Measurements from ENCODE around the gene SURF1. TPM values are rescaled to one million over a fixed set of nuclear protein-coding genes. Genes with fewer than 3 reads are reported as not detected.

The SURF1 gene
- total and polyA plus RNA-seq, 9 of the 15 experiments (the other 6 are each of a cell fraction or from before 2014, with no cell fraction given): 16.1 to 31.3 (median 20.9) TPM

- TF ChIP-seq CBX2 (IDR thresholded peaks at IDR 0.05; ENCODE audit: insufficient read depth, low read length, poor library complexity, severe bottlenecking): no peak
- TF ChIP-seq SMARCE1 (IDR thresholded peaks at IDR 0.05): peak; percentile 21; the same call in 1 of the 2 replicates
- TF ChIP-seq TCF3 (CRISPR knock-in tag; IDR thresholded peaks at IDR 0.05): no peak
- no peak for TF ChIP-seq ZNF174 (CRISPR knock-in tag; IDR thresholded peaks at IDR 0.05)
- TF ChIP-seq EHMT2 (IDR thresholded peaks at IDR 0.05): peak; percentile 79
- TF ChIP-seq PTBP1 (IDR thresholded peaks at IDR 0.05; ENCODE audit: low read depth, low read length): no peak
- peak; percentile 19; the same call in 1 of the 2 replicates for TF ChIP-seq PHF8 (IDR thresholded peaks at IDR 0.05; ENCODE audit: borderline replicate concordance, low read length)
- TF ChIP-seq HLTF (IDR thresholded peaks at IDR 0.05): no peak
- 0 out of 4 replicates have a peak, but pooled peaks of 1 of the 2 experiments have one; percentile 22 for TF ChIP-seq MLLT1 (IDR thresholded peaks at IDR 0.05)
- peak; percentile 45 to 56 for TF ChIP-seq RAD21 (CRISPR knock-in tag; conservative IDR thresholded peaks at IDR 0.05 in 1 of 2, IDR thresholded peaks at IDR 0.05 in 1 of 2)
- TF ChIP-seq RBFOX2 (IDR thresholded peaks at IDR 0.05; ENCODE audit: low read depth, low read length): peak; percentile 65
- peak; percentile 38; the same call in 1 of the 2 replicates for TF ChIP-seq SMC3 (conservative IDR thresholded peaks at IDR 0.05; ENCODE audit: insufficient read depth, low read depth, low read length)
- peak; percentile 84 for TF ChIP-seq POLR2AphosphoS2 (IDR thresholded peaks at IDR 0.05; ENCODE audit: low read length)
- TF ChIP-seq NFXL1 (CRISPR knock-in tag; IDR thresholded peaks at IDR 0.05): no peak
- TF ChIP-seq MCM7 (IDR thresholded peaks at IDR 0.05): no peak
- peak in 1 of 2 experiments; percentile 11; a peak in 1 of 4 replicates for TF ChIP-seq ZMIZ1 (IDR thresholded peaks at IDR 0.05; ENCODE audit: low read depth in 2 of 2, low read length in 2 of 2)
- TF ChIP-seq HMGXB4 (CRISPR knock-in tag; IDR thresholded peaks at IDR 0.05): peak; percentile 35; the same call in 1 of the 2 replicates
- TF ChIP-seq THRA (IDR thresholded peaks at IDR 0.05): no peak
- peak in 1 of 2 experiments; percentile 54; a peak in 1 of 4 replicates for TF ChIP-seq SIN3A (IDR thresholded peaks at IDR 0.05; ENCODE audit: borderline replicate concordance in 2 of 2, control insufficient read depth in 1 of 2, low read depth in 2 of 2, low read length in 2 of 2)
- TF ChIP-seq SOX6 (IDR thresholded peaks at IDR 0.05): peak; percentile 43
These were observed 4.2 kb downstream of the SURF1 start (continued) for GRCh38 chr9:133351908-133352634.
